Dedifferentiated amniotic fluid mesenchymal stem cell (primary cell): ENCODE data around the gene TACC2.

Source experiments
- DNase-seq: peaks from one replicate; pipeline ENCODE4 v3.0.0-alpha.2; 2016; ENCODE audit errors: extremely low spot score

Gene TACC2

GRCh38 chr10:122279725-122280141 lies 290.8 kb downstream of the TACC2 start:
- no peak for DNase-seq

GRCh38 chr10:122280156-122280555 lies 291.2 kb downstream of the TACC2 start:
- DNase-seq = no peak

GRCh38 chr10:122281018-122281626 lies 292.2 kb downstream of the TACC2 start:
- no peak for DNase-seq

GRCh38 chr10:122281751-122282150 lies 292.8 kb downstream of the TACC2 start:
- no peak for DNase-seq

GRCh38 chr10:122282253-122282671 lies 293.3 kb downstream of the TACC2 start:
- no peak for DNase-seq

- DNase-seq = no peak
These were observed 293.9 kb downstream of the TACC2 start for GRCh38 chr10:122282909-122283308.

- DNase-seq = no peak
These were observed 296.8 kb downstream of the TACC2 start for GRCh38 chr10:122285506-122286444.

- peak; percentile 28 for DNase-seq
These were observed 297.9 kb downstream of the TACC2 start for GRCh38 chr10:122286867-122287266.

GRCh38 chr10:122287570-122287969 lies 298.6 kb downstream of the TACC2 start:
- DNase-seq = no peak

GRCh38 chr10:122288262-122288661 lies 299.3 kb downstream of the TACC2 start:
- DNase-seq = no peak

GRCh38 chr10:122288917-122289316 lies 300.0 kb downstream of the TACC2 start:
- DNase-seq = no peak

- no peak for DNase-seq
These were observed 301.4 kb downstream of the TACC2 start for GRCh38 chr10:122290334-122290733.

GRCh38 chr10:122290833-122291532 lies 302.0 kb downstream of the TACC2 start:
- DNase-seq = no peak

- DNase-seq = no peak
These were observed 302.8 kb downstream of the TACC2 start for GRCh38 chr10:122291739-122292138.

GRCh38 chr10:122292376-122292775 lies 303.4 kb downstream of the TACC2 start:
- no peak for DNase-seq

- DNase-seq = no peak
These were observed 304.4 kb downstream of the TACC2 start for GRCh38 chr10:122293156-122293960.

- no peak for DNase-seq
These were observed 305.0 kb downstream of the TACC2 start for GRCh38 chr10:122293961-122294380.

- DNase-seq = no peak
These were observed 305.8 kb downstream of the TACC2 start for GRCh38 chr10:122294511-122295450.

- no peak for DNase-seq
These were observed 306.5 kb downstream of the TACC2 start for GRCh38 chr10:122295451-122295809.

GRCh38 chr10:122296363-122297120 lies 307.6 kb downstream of the TACC2 start:
- no peak for DNase-seq
